Liver (tissue), 9 donors: ENCODE results near the gene ITGB1BP1. TPM values are rescaled to one million over a fixed set of nuclear protein-coding genes. Genes with fewer than 3 reads are reported as not detected.

Source experiments
- DNase-seq: peaks from one replicate; pipeline ENCODE4 v3.0.0-alpha.2; 2017; ENCODE audit warnings: low spot score
- H3K27ac ChIP-seq, 2 donors: one replicate each; pipeline ENCODE4 v1.7.0; 2013; ENCODE audit warnings: inconsistent platforms in 2 of 2, low read length in 2 of 2, control low read depth in 1 of 2, low read depth in 1 of 2, mild to moderate bottlenecking in 1 of 2
- H3K27me3 ChIP-seq, 4 donors: one replicate each; pipeline versions ENCODE4 v1.6.1 to v1.7.0; 2013; ENCODE audit warnings: low read length in 3 of 4, inconsistent platforms in 1 of 4, mild to moderate bottlenecking in 1 of 4, moderate library complexity in 1 of 4; ENCODE audit not compliant: control insufficient read depth in 4 of 4, insufficient read depth in 4 of 4
- H3K36me3 ChIP-seq, 4 donors: one replicate each; pipeline versions ENCODE4 v1.6.1 to v1.7.0; 2013; ENCODE audit warnings: low read length in 3 of 4, mild to moderate bottlenecking in 3 of 4, low read depth in 1 of 4, moderate library complexity in 1 of 4; ENCODE audit not compliant: control insufficient read depth in 4 of 4, insufficient read depth in 3 of 4
- H3K4me1 ChIP-seq, 4 donors: one replicate each; pipeline versions ENCODE4 v1.6.1 to v1.7.0; 2013; ENCODE audit warnings: low read length in 3 of 4, mild to moderate bottlenecking in 3 of 4, moderate library complexity in 1 of 4; ENCODE audit not compliant: control insufficient read depth in 4 of 4, insufficient read depth in 4 of 4
- H3K4me3 ChIP-seq, 3 donors: one replicate each; pipeline versions ENCODE4 v1.6.1 to v1.7.0; 2013; ENCODE audit warnings: low read length in 3 of 3, control low read depth in 1 of 3, low read depth in 1 of 3, mild to moderate bottlenecking in 1 of 3
- H3K9ac ChIP-seq, 2 donors: one replicate each; pipeline ENCODE4 v1.7.0; 2013; ENCODE audit warnings: low read length in 2 of 2, mild to moderate bottlenecking in 2 of 2, moderate library complexity in 2 of 2, control low read depth in 1 of 2, low read depth in 1 of 2
- H3K9me3 ChIP-seq, 4 donors: one replicate each; pipeline versions ENCODE4 v1.6.1 to v1.7.0; 2013; ENCODE audit warnings: low read length in 3 of 4; ENCODE audit not compliant: control insufficient read depth in 4 of 4
- ATF3 ChIP-seq: IDR thresholded peaks from 2 replicates; pipeline ENCODE4 v1.6.1; 2016; ENCODE audit warnings: antibody characterized with exemption
- CTCF ChIP-seq: fragments of 150-350 bp; IDR thresholded peaks from 2 replicates; pipeline ENCODE4 v1.5.1; 2017; ENCODE audit warnings: improper control_type of control experiment, low read depth, low read length; ENCODE audit not compliant: missing input control
- EGR1 ChIP-seq, 2 donors: IDR thresholded peaks; 2 replicates each; pipeline ENCODE4 v1.6.1; 2016 to 2018; ENCODE audit warnings: antibody characterized with exemption in 2 of 2, low read depth in 2 of 2
- FOXA1 ChIP-seq: IDR thresholded peaks from 2 replicates; pipeline ENCODE4 v1.6.1; 2016; ENCODE audit warnings: antibody characterized with exemption
- FOXA2 ChIP-seq: IDR thresholded peaks from 2 replicates; pipeline ENCODE4 v1.6.1; 2016; ENCODE audit warnings: antibody characterized with exemption
- GABPA ChIP-seq, 2 donors: IDR thresholded peaks in 1 of 2; conservative IDR thresholded peaks in 1 of 2; 2 replicates each; pipeline ENCODE4 v1.6.1; 2016; ENCODE audit warnings: antibody characterized with exemption in 2 of 2, mild to moderate bottlenecking in 1 of 2, moderate library complexity in 1 of 2
- HNF4A ChIP-seq, 2 donors: conservative IDR thresholded peaks; 2 replicates each; pipeline ENCODE4 v1.6.1; 2016; ENCODE audit warnings: antibody characterized with exemption in 2 of 2, mild to moderate bottlenecking in 2 of 2
- HNF4G ChIP-seq: IDR thresholded peaks from 2 replicates; pipeline ENCODE4 v1.6.1; 2016; ENCODE audit warnings: antibody characterized with exemption
- JUND ChIP-seq, 2 donors: IDR thresholded peaks; 2 replicates each; pipeline ENCODE4 v1.6.1; 2016; ENCODE audit warnings: antibody characterized with exemption in 2 of 2
- MAX ChIP-seq: IDR thresholded peaks from 2 replicates; pipeline ENCODE4 v1.6.1; 2016; ENCODE audit warnings: antibody characterized with exemption
- NR2F2 ChIP-seq: IDR thresholded peaks from 2 replicates; pipeline ENCODE4 v1.6.1; 2016; ENCODE audit warnings: antibody characterized with exemption
- RAD21 ChIP-seq, 2 donors: IDR thresholded peaks; 2 replicates each; pipeline ENCODE4 v1.6.1; 2016; ENCODE audit warnings: antibody characterized with exemption in 2 of 2, mild to moderate bottlenecking in 2 of 2
- REST ChIP-seq: IDR thresholded peaks from 2 replicates; pipeline ENCODE4 v1.6.1; 2016; ENCODE audit warnings: antibody characterized with exemption, mild to moderate bottlenecking
- RXRA ChIP-seq, 2 donors: IDR thresholded peaks; 2 replicates each; pipeline ENCODE4 v1.6.1; 2017 to 2018; ENCODE audit warnings: antibody characterized with exemption in 2 of 2, mild to moderate bottlenecking in 1 of 2
- SP1 ChIP-seq: IDR thresholded peaks from 2 replicates; pipeline ENCODE4 v1.6.1; 2018; ENCODE audit warnings: antibody characterized with exemption, mild to moderate bottlenecking
- TAF1 ChIP-seq: conservative IDR thresholded peaks from 2 replicates; pipeline ENCODE4 v1.6.1; 2016; ENCODE audit warnings: antibody characterized with exemption, mild to moderate bottlenecking
- YY1 ChIP-seq: IDR thresholded peaks from 2 replicates; pipeline ENCODE4 v1.6.1; 2016; ENCODE audit warnings: antibody characterized with exemption, mild to moderate bottlenecking
- ZBTB33 ChIP-seq: IDR thresholded peaks from 2 replicates; pipeline ENCODE4 v1.6.1; 2016; ENCODE audit warnings: antibody characterized with exemption
- WGBS: extraction: QIAGEN DNeasy Blood & Tissue Kit; methylation state at CpG from one replicate; pipeline ENCODE4 v1.1.7; 2013; 5-methylcytosine and 5-hydroxymethylcytosine counted together
- polyA plus RNA-seq, 2 donors: library from polyadenylated mRNA; stranded (reverse) in 1 of 2; unstranded in 1 of 2; fragments of 200-250 nt in 1 of 2; fragments of >200 nt in 1 of 2; fragmentation: Nextera tagmentation in 1 of 2; extraction: Ambion mirVana in 1 of 2; gene quantifications; one replicate each; pipeline versions ENCODE4 v1.2.1 to v1.2.3, GENCODE V29; 2013 to 2015
- total RNA-seq, 2 donors: library from RNA; depleted of rRNA; stranded (reverse); fragments of >200 nt; gene quantifications; one replicate each; pipeline ENCODE4 v1.2.3, GENCODE V29; 2014
- donor health status: healthy.
- donor health status: healthy.
- donor health status: healthy.
- donor health status: healthy.
- donor health status: healthy.

ITGB1BP1 gene
- total and polyA plus RNA-seq, 4 donors: 6.6 to 30.9 (median 13.7) TPM

GRCh38 chr2:9373047-9373446 lies 50.3 kb downstream of the ITGB1BP1 start:
- H3K4me3 ChIP-seq: no peak overlapping the region
- no peak for DNase-seq
- H3K36me3 ChIP-seq: no peaks in the 10 kb centered on the region
- no peak overlapping the region for H3K27ac ChIP-seq
- H3K4me1 ChIP-seq: no peaks in the 10 kb centered on the region
- no peaks in the 10 kb centered on the region for H3K9me3 ChIP-seq
- 97% methylated on average over 17 of the region's 17 CpGs for WGBS
- no peak overlapping the region for H3K9ac ChIP-seq
- TF ChIP-seq HNF4G: no peak
- no peak for TF ChIP-seq ATF3
- no peak for TF ChIP-seq ZBTB33
- TF ChIP-seq NR2F2: no peak
- no peak for TF ChIP-seq EGR1 (IDR thresholded peaks at IDR 0.05; ENCODE audit: low read depth in 2 of 2)
- no peak for TF ChIP-seq SP1
- TF ChIP-seq HNF4A (conservative IDR thresholded peaks at IDR 0.05): no peak
- no peak for TF ChIP-seq JUND (IDR thresholded peaks at IDR 0.05)
- no peak for TF ChIP-seq RAD21 (IDR thresholded peaks at IDR 0.05)
- no peak for TF ChIP-seq RXRA (IDR thresholded peaks at IDR 0.05)
- no peak for TF ChIP-seq FOXA2
- no peak for TF ChIP-seq YY1
- TF ChIP-seq REST: no peak
- no peak for TF ChIP-seq MAX
- TF ChIP-seq FOXA1: no peak
- TF ChIP-seq CTCF: no peak
- TF ChIP-seq GABPA (IDR thresholded peaks at IDR 0.05 in 1 of 2, conservative IDR thresholded peaks at IDR 0.05 in 1 of 2): no peak
- TF ChIP-seq TAF1: no peak
- H3K27me3 ChIP-seq: no peaks in the 10 kb centered on the region
